Kidney (tissue), 14 donors: ENCODE results near the gene RNF25. TPM values are rescaled to one million over a fixed set of nuclear protein-coding genes. Genes with fewer than 3 reads are reported as not detected.

Experiments used
- DNase-seq, 5 donors: peaks; one replicate each; pipeline ENCODE4 v3.0.0-alpha.2; 2013 to 2020
- FAIRE-seq: peaks from 2 replicates; lab custom pipeline; 2012; peaks lifted over from hg19 to GRCh38; lab: Jason Lieb, UNC
- H3K27ac ChIP-seq, 2 donors: one replicate each; pipeline ENCODE4 v1.7.0; 2013; ENCODE audit warnings: low read depth in 2 of 2, low read length in 2 of 2, inconsistent platforms in 1 of 2
- H3K27me3 ChIP-seq: one replicate; pipeline ENCODE4 v1.7.1; 2013; ENCODE audit warnings: low read length, inconsistent platforms; ENCODE audit not compliant: control insufficient read depth, insufficient read depth
- H3K36me3 ChIP-seq, 3 donors: one replicate each; pipeline versions ENCODE4 v1.7.0 to v1.7.1; 2013; ENCODE audit warnings: low read length in 3 of 3, control low read depth in 1 of 3, inconsistent platforms in 1 of 3; ENCODE audit not compliant: insufficient read depth in 3 of 3, control insufficient read depth in 2 of 3
- H3K4me1 ChIP-seq, 3 donors: one replicate each; pipeline versions ENCODE4 v1.7.0 to v1.7.1; 2013; ENCODE audit warnings: low read length in 3 of 3, inconsistent platforms in 1 of 3, low read depth in 1 of 3; ENCODE audit not compliant: control insufficient read depth in 2 of 3, insufficient read depth in 2 of 3
- H3K4me3 ChIP-seq, 3 donors: one replicate each; pipeline versions ENCODE4 v1.7.0 to v1.8.1; 2013; ENCODE audit warnings: low read length in 3 of 3, control low read depth in 1 of 3, inconsistent platforms in 1 of 3
- H3K9ac ChIP-seq, 3 donors: one replicate each; pipeline versions ENCODE4 v1.7.0 to v1.7.1; 2013; ENCODE audit warnings: low read length in 3 of 3, control low read depth in 1 of 3, inconsistent platforms in 1 of 3
- H3K9me3 ChIP-seq, 3 donors: one replicate each; pipeline versions ENCODE4 v1.7.0 to v1.7.1; 2013; ENCODE audit warnings: low read length in 3 of 3, control low read depth in 1 of 3, inconsistent platforms in 1 of 3; ENCODE audit not compliant: control insufficient read depth in 2 of 3, insufficient read depth in 1 of 3
- intact Hi-C: fragments of 100-400 bp; cut with DNase I; formaldehyde crosslinking; loops from one replicate; pipeline ENCODE4 v1.11.1; 2022
- polyA plus RNA-seq: library from polyadenylated mRNA; stranded (reverse); fragments of 350-450 nt; fragmentation: Illumina TruSeq; extraction: RNeasy Lipid Tissue Mini Kit (QIAGEN cat#74804); gene quantifications from one replicate; pipeline ENCODE4 v1.2.3, GENCODE V29; 2014; ENCODE audit warnings: low read depth, low replicate concordance; ENCODE audit not compliant: insufficient read depth
- total RNA-seq: library from RNA; stranded (reverse); fragmentation: NEBNext Ultra II Directional; extraction: Animal tissue kit (Norgen Biotek cat#: 25700); gene quantifications from one replicate; pipeline ENCODE4 v1.2.1, GENCODE V29; 2021
- TF ChIP-seq, protein P1 (sequence below): IDR thresholded peaks from 3 replicates; pipeline ENCODE4 v1.5.1; 2012; ENCODE audit warnings: mild to moderate bottlenecking, moderate library complexity, borderline replicate concordance; ENCODE audit not compliant: insufficient read depth; ENCODE audit errors: extremely low read depth
- donor health status: control.
- donor health status: control.
- donor health status: control.
- donor health status: control.
- donor health status: control.
- donor health status: DM: yes; HTN: yes; CAD: no.
- donor health status: Normal renal cell carcinoma (clear cell type).

Gene RNF25
- total and polyA plus RNA-seq, 2 donors from 2014 or later: 27.8 to 30.2 TPM

DNA sequence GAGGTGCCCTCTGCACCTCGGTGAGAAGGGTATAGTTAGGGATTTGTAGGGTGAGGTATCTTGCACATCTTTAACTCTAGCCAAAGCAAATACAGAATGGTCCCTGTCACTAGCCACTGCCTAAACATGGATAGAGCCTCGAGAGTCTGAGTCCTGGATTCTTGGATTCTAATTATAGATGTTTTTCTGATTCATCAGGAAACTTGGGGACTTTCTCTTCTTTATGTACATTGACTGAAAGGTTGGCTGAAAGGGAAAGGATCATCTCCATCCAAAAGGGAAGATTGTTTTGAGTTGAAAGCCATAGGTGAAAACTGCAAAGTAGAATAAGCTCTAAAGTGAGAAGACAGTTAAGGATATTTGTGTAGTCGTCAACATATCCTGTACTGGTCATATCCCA lies 8.3 kb upstream of the RNF25 start:
- TF ChIP-seq, protein P1, sequence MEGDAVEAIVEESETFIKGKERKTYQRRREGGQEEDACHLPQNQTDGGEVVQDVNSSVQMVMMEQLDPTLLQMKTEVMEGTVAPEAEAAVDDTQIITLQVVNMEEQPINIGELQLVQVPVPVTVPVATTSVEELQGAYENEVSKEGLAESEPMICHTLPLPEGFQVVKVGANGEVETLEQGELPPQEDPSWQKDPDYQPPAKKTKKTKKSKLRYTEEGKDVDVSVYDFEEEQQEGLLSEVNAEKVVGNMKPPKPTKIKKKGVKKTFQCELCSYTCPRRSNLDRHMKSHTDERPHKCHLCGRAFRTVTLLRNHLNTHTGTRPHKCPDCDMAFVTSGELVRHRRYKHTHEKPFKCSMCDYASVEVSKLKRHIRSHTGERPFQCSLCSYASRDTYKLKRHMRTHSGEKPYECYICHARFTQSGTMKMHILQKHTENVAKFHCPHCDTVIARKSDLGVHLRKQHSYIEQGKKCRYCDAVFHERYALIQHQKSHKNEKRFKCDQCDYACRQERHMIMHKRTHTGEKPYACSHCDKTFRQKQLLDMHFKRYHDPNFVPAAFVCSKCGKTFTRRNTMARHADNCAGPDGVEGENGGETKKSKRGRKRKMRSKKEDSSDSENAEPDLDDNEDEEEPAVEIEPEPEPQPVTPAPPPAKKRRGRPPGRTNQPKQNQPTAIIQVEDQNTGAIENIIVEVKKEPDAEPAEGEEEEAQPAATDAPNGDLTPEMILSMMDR: no peak
- Histone ChIP-seq H3K27me3 (no peaks in the 10 kb centered on the region), H3K36me3 (peaks cover 2 to 23% (median 18%) of the 10 kb centered on the region in 3 donors), H3K9ac (no peak overlapping the region), H3K4me3 (no peak overlapping the region), H3K4me1 (no peaks in the 10 kb centered on the region), H3K27ac (no peak overlapping the region), H3K9me3 (no peaks in the 10 kb centered on the region)
- no peak for DNase-seq
- intact Hi-C loops: no loop called here
- no peak for FAIRE-seq

DNA sequence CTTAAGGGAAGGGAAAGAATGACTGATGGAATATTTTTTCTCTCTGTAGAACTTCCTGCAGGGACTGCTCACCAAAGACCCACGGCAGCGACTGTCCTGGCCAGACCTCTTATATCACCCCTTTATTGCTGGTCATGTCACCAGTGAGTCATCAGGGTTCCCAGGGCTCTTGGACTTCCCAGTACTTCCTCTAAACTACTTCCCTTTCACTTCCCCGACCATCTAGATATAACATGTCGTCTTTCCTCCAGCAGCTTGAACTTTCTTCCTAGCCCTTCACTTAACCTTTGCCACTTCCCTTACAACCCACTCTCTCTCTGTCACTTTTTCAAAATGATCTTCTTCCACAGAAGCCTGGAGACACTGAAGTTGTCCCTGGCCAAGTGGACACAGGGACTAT lies 7.3 kb upstream of the RNF25 start:
- FAIRE-seq (no peak), DNase-seq (no peak)
- Histone ChIP-seq H3K4me1 (no peaks in the 10 kb centered on the region), H3K9ac (no peak overlapping the region), H3K27me3 (no peaks in the 10 kb centered on the region), H3K27ac (no peak overlapping the region), H3K4me3 (no peak overlapping the region), H3K9me3 (no peaks in the 10 kb centered on the region), H3K36me3 (peaks cover 2 to 20% (median 15%) of the 10 kb centered on the region in 3 donors)
- intact Hi-C loops: no loop called here
- TF ChIP-seq, protein P1: no peak

DNA sequence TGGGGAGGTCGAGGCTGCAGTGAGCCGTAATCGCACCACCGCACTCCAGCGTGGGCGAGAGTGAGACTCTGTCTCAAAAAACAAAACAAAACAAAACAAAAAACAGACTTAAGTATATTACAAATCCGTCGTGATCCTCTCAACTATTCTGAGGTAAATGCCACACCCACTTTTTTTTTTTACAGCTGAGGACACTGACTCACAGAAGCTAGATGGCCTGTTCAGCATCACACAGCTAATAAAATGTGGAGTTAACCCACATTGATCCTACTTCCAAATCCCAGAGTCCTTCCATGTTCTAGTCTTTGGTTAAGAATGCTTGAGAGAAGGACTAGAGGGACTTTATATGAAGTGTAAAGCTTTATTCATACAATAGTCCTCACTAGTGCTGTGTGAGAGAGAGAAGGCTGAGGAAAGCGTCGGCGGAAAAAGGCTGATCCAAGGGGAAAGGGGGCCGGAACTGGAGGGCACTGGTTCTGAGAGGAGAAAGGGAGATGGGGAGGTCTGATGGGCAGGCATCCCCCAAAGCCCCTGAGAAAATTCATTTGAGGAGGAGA lies 627 bp downstream of the RNF25 start:
- peak overlapping the region; percentile 85 to 86 (median 86) for H3K9ac ChIP-seq
- intact Hi-C loops: no loop called here
- DNase-seq (no peak), FAIRE-seq (no peak)
- no peaks in the 10 kb centered on the region for H3K27me3 ChIP-seq
- H3K27ac ChIP-seq: peak overlapping the region in 1 of 2 donors; percentile 69
- TF ChIP-seq, protein P1: no peak
- H3K9me3 ChIP-seq: no peaks in the 10 kb centered on the region
- peak overlapping the region; percentile 89 to 97 (median 94) for H3K4me3 ChIP-seq
- peaks cover 0 to 10% (median 5%) of the 10 kb centered on the region in 3 donors for H3K4me1 ChIP-seq
- peaks cover 2 to 18% (median 8%) of the 10 kb centered on the region in 3 donors for H3K36me3 ChIP-seq
